H54 (cell line): ENCODE results near the gene PRDM10.
"Not testable (repeated sequence)": the region's sequence is repeated elsewhere in the genome, so short reads cannot be mapped to it uniquely, and the experiment has no call there.

ENCODE experiments used
- DNase-seq: peaks from one replicate; pipeline ENCODE4 v3.0.0; 2011; ENCODE audit warnings: low spot score, mixed read lengths; ENCODE audit not compliant: insufficient read length
- FAIRE-seq: peaks from 3 replicates; lab custom pipeline; 2011; peaks lifted over from hg19 to GRCh38; lab: Jason Lieb, UNC
- POLR2A ChIP-seq: IDR thresholded peaks from 2 replicates; pipeline ENCODE4 v1.6.1; 2011; ENCODE audit warnings: low read depth, mild to moderate bottlenecking, low read length

The PRDM10 gene

DNA sequence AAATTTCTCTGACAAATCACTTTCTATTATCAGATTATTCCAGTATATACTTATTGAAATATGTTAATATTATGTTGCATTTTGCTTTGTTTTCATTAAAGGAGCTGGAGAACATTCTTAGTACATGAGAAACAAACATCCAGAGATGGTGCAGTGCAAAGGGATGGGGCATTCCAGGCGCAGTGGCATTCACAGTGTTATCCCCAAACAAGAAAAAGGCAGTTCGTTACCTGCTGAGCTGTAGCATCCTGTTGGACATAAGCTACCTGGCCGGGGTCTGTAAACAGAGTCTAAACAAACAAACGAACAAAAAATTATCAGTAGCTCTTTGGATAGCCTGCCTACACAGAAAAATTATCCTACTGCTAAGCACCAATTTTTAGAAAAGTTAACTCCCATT, 47.4 kb downstream of the PRDM10 start:
- no peak for TF ChIP-seq POLR2A
- DNase-seq (no peak), FAIRE-seq (no peak)

- not testable (repeated sequence) for DNase-seq, FAIRE-seq
These were observed 47.9 kb downstream of the PRDM10 start for GRCh38 chr11:129954703-129955102.

GRCh38 chr11:129951866-129952262, 50.8 kb downstream of the PRDM10 start:
- FAIRE-seq, result no peak
- DNase-seq, result no peak
- no peak for TF ChIP-seq POLR2A

- DNase-seq, result no peak
These were observed 51.3 kb downstream of the PRDM10 start for GRCh38 chr11:129951201-129951865.

GRCh38 chr11:129950101-129951091, 52.2 kb downstream of the PRDM10 start:
- FAIRE-seq (no peak), DNase-seq (no peak)
- TF ChIP-seq POLR2A, result no peak

More at GRCh38 chr11:129951201-129951865, 51.3 kb downstream of the PRDM10 start:
- TF ChIP-seq POLR2A, result no peak
- no peak for FAIRE-seq

DNA sequence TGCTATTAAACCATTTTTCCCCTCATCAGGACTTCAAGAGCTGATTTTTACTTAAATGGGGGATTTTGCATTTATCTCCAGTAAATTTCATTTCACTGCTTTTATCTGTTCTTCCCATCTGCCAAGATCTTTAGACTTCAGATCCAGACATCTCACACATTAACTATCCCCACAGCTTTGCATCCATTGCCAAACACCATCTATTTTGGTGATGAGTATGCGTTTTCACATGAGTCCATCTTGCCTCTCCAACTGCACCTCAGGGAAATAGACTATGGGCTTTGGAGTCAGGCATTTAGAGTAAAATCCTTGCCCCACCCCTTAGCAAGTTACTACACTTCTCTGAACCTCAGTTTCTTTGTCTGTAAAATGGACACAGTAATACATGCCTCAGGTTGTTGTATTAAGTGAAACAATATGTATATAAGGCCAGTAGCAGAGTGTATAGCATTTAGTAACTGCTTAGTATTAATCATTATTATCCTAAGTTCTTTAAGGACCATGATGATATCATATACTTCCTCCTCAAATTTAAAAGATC, 53.6 kb downstream of the PRDM10 start:
- no peak for DNase-seq
- TF ChIP-seq POLR2A, result no peak
- FAIRE-seq, result no peak

- DNase-seq, result no peak
- no peak for FAIRE-seq
- no peak for TF ChIP-seq POLR2A
These were observed 55.2 kb downstream of the PRDM10 start for GRCh38 chr11:129947474-129947873.

DNA sequence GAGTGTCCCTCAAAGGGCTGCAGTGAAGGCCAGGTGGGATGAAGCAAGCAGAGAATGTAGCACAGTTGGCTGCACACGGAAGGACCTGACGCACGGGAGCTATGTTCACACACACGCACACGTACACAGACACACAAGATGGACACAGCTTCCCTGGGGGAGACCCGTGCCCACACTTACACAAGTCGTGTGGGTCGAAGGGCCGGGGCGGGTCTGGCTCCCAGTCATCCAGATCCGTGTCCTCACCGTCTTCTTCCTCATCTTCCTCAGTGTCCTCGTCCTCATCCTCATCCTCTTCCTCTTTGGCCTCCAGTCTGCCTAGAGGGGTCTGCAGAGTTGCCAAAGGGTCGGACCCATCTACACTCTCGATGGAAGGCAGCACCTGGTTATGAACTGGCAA, 55.7 kb downstream of the PRDM10 start:
- no peak for FAIRE-seq
- no peak for TF ChIP-seq POLR2A
- no peak for DNase-seq

- FAIRE-seq, result no peak
- no peak for TF ChIP-seq POLR2A
- no peak for DNase-seq
These were observed 56.4 kb downstream of the PRDM10 start for GRCh38 chr11:129946256-129946655.

GRCh38 chr11:129945373-129945772, 57.3 kb downstream of the PRDM10 start:
- no peak for FAIRE-seq

DNA sequence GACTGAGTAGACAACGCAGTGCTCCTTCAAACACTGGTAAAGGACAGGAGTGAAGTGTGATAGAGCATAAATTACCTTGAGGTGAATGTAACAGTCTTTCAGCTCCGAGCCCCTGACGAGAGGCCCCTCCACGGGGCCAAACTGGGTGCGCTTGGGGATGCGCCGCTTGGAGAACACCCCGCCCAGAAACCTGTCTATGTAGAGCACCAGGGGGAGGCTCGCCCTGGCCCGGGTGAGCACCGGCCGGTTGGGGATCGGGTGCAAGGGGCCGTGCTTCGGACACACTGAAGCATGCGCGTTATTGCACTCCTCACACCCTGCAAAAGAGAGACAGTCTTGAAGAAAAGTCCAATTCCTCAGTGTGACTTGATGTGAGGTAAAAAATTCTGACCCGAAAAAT, 57.9 kb downstream of the PRDM10 start:
- DNase-seq, result no peak
- FAIRE-seq, result no peak
- TF ChIP-seq POLR2A, result no peak

More at GRCh38 chr11:129945373-129945772, 57.3 kb downstream of the PRDM10 start:
- TF ChIP-seq POLR2A, result no peak
- DNase-seq, result no peak

- no peak for TF ChIP-seq POLR2A
- no peak for FAIRE-seq
- DNase-seq, result no peak
These were observed 59.6 kb downstream of the PRDM10 start for GRCh38 chr11:129943036-129943435.

DNA sequence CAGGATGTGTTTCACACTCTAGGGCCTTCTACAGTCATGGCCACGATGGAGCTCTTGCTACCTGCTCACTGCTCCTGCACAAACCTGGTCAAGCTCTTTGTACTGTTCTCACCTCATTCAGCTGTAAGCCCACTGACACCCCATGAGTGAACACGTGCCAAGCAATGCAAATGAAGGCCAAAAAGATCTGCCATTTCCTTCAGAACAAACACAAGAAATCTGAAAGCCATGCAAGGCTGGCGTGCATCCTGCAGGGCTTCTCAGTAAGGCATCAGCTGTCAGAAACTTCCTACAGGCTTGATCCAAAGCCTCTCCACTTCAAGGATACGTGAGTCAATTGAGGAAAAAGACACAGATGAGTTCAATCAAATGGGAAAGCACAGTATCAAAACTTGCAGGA, 63.1 kb downstream of the PRDM10 start:
- FAIRE-seq, result no peak
- no peak for TF ChIP-seq POLR2A
- no peak for DNase-seq

GRCh38 chr11:129938764-129939163, 63.9 kb downstream of the PRDM10 start:
- no peak for TF ChIP-seq POLR2A
- FAIRE-seq, result no peak
- no peak for DNase-seq
